Gastrocnemius medialis (tissue), 4 donors: Measurements from ENCODE around the gene LAMTOR2. TPM values are rescaled to one million over a fixed set of nuclear protein-coding genes. Genes with fewer than 3 reads are reported as not detected.

Experiments used
- ATAC-seq, 2 donors: fragments of 150-250 bp; one replicate each; pipeline ENCODE4 v1.9.1; 2016
- DNase-seq, 2 donors: peaks; one replicate each; pipeline ENCODE4 v3.0.0-alpha.2; 2019
- H3K27ac ChIP-seq, 4 donors: fragments of 200-600 bp; sonication (generic); 1 replicate in 1 of 4; 2 replicates in 3 of 4; pipeline ENCODE4 v1.5.1; 2016 to 2018; ENCODE audit warnings: mild to moderate bottlenecking in 2 of 4, moderate library complexity in 1 of 4
- H3K27me3 ChIP-seq, 3 donors: fragments of 200-600 bp; sonication (generic) in 2 of 3; 1 replicate in 1 of 3; 2 replicates in 2 of 3; pipeline versions ENCODE4 v1.5.1 to v1.6.0; 2016 to 2019; ENCODE audit warnings: mild to moderate bottlenecking in 1 of 3, moderate library complexity in 1 of 3
- H3K36me3 ChIP-seq, 2 donors: fragments of 200-600 bp; sonication (generic) in 1 of 2; one replicate each; pipeline ENCODE4 v1.5.1; 2017 to 2018
- H3K4me1 ChIP-seq, 2 donors: fragments of 200-600 bp; sonication (generic) in 1 of 2; one replicate each; pipeline ENCODE4 v1.5.1; 2016 to 2017; ENCODE audit warnings: mild to moderate bottlenecking in 2 of 2
- H3K4me3 ChIP-seq, 4 donors: fragments of 200-600 bp; sonication (generic) in 3 of 4; 1 replicate in 1 of 4; 2 replicates in 3 of 4; pipeline ENCODE4 v1.5.1; 2016 to 2019; ENCODE audit warnings: mild to moderate bottlenecking in 2 of 4
- H3K9me3 ChIP-seq, 3 donors: fragments of 200-600 bp; sonication (generic) in 2 of 3; 1 replicate in 1 of 3; 2 replicates in 2 of 3; pipeline ENCODE4 v1.5.1; 2016 to 2019
- POLR2A ChIP-seq, 2 donors: fragments of 450-650 bp; IDR thresholded peaks; one replicate each; pipeline ENCODE4 v1.6.1; 2017; ENCODE audit warnings: antibody characterized with exemption in 2 of 2, mild to moderate bottlenecking in 2 of 2, moderate library complexity in 2 of 2
- in situ Hi-C, 4 donors: fragments of 200-750 bp; cut with MboI; loops; one replicate each; pipeline versions ENCODE4 v1.15.0 to v1.8.0; 2017; ENCODE audit warnings: low sequenced_read_pairs in 4 of 4
- intact Hi-C: fragments of 100-400 bp; cut with DNase I; formaldehyde crosslinking; loops from one replicate; pipeline ENCODE4 v1.15.1; 2023; ENCODE audit warnings: low total_unique reads
- total RNA-seq, 4 donors: library from RNA; depleted of rRNA; stranded (reverse); fragments of >200 nt; gene quantifications; one replicate each; pipeline versions ENCODE4 v1.1.0 to v1.2.3, GENCODE V29; 2016
- TF ChIP-seq, protein P1 (sequence below), 5 experiments: fragments of 450-650 bp in 3 of 5; fragments of 200-600 bp in 2 of 5; sonication (generic) in 2 of 5; IDR thresholded peaks in 4 of 5; conservative IDR thresholded peaks in 1 of 5; 1 replicate in 4 of 5; 2 replicates in 1 of 5; pipeline ENCODE4 v1.5.1; 2016 to 2019; ENCODE audit warnings: antibody characterized with exemption in 5 of 5, mild to moderate bottlenecking in 3 of 5, moderate library complexity in 3 of 5

Gene LAMTOR2
- total RNA-seq, 4 donors from 2014 or later, result 51.5 to 82.7 (median 72.6) TPM

DNA sequence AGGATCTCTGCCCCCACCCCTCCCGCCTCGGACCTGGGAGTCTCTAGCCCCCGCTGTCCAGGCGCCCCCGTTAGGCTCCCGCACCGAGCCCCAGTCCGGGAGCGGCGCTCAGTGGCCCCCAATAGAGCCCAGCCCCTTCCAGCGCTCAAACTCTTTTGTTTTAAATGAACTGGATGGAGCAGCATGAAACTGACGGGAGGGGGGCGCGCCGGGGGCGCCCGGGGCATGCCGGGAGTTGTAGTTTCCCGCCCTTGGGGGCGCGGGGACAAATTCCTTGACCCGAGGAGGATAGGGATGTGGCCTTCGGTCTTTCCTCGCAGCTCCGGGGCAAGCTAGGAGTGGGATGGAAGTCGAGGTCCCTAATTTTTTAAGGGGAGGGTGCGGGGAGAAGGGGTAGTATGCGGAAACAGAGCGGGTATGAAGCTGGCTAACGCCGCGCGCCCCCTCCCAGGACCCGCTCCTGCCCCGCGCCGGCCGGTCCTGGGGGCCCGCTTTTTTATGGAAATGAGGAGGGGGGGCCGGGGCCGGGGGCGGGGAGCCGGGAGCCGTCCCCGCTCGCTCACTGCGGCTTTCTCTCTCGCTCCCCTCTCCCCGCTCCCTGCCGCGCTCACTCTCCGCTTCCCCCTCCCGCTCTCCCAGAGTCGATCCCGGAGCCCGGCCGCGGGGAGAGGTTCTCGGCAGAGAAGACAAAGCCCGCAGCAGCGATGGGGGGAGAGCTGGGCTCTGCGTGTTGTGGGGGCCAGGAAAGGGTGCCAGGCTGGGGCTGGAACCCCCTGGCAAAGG, 27.9 kb downstream of the LAMTOR2 start, which contains the start of gene MEX3A:
TSS of gene MEX3A (minus strand) at position 157 of the 783 bp plus-strand sequence. CDS start 467 bp downstream, outside the sequence.
- peaks cover 3 to 14% of the 10 kb centered on the region in 2 donors for H3K4me1 ChIP-seq
- peak in 1 of 2 donors; percentile 50 for DNase-seq
- no peaks in the 10 kb centered on the region for H3K9me3 ChIP-seq
- ATAC-seq, result peak; percentile 76 to 80
- in situ Hi-C loops, result no loop called here
- peak within 1 kb of the TSS; percentile 81 to 95 (median 87) for H3K4me3 ChIP-seq
- H3K27me3 ChIP-seq, result peaks cover 0 to 5% (median 0%) of the 10 kb centered on the region in 3 donors
- intact Hi-C loops, result no loop called here
- TF ChIP-seq, protein P1, sequence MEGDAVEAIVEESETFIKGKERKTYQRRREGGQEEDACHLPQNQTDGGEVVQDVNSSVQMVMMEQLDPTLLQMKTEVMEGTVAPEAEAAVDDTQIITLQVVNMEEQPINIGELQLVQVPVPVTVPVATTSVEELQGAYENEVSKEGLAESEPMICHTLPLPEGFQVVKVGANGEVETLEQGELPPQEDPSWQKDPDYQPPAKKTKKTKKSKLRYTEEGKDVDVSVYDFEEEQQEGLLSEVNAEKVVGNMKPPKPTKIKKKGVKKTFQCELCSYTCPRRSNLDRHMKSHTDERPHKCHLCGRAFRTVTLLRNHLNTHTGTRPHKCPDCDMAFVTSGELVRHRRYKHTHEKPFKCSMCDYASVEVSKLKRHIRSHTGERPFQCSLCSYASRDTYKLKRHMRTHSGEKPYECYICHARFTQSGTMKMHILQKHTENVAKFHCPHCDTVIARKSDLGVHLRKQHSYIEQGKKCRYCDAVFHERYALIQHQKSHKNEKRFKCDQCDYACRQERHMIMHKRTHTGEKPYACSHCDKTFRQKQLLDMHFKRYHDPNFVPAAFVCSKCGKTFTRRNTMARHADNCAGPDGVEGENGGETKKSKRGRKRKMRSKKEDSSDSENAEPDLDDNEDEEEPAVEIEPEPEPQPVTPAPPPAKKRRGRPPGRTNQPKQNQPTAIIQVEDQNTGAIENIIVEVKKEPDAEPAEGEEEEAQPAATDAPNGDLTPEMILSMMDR (IDR thresholded peaks at IDR 0.05 in 4 of 5, conservative IDR thresholded peaks at IDR 0.05 in 1 of 5), result no peak
- no peak for TF ChIP-seq POLR2A (IDR thresholded peaks at IDR 0.05)
- no peaks in the 10 kb centered on the region for H3K36me3 ChIP-seq
- H3K27ac ChIP-seq, result peak within 1 kb of the TSS in 3 of 4 donors; percentile 40 to 65 (median 57)

- Histone ChIP-seq H3K27me3 (peaks cover 0 to 5% (median 0%) of the 10 kb centered on the region in 3 donors), H3K4me3 (no peak overlapping the region), H3K27ac (no peak overlapping the region), H3K36me3 (no peaks in the 10 kb centered on the region), H3K4me1 (peaks cover 3 to 14% of the 10 kb centered on the region in 2 donors), H3K9me3 (no peaks in the 10 kb centered on the region)
- intact Hi-C loops (no loop called here), in situ Hi-C loops (no loop called here)
- TF ChIP-seq, protein P1 (IDR thresholded peaks at IDR 0.05 in 4 of 5, conservative IDR thresholded peaks at IDR 0.05 in 1 of 5), result no peak
- TF ChIP-seq POLR2A (IDR thresholded peaks at IDR 0.05), result no peak
- no peak for ATAC-seq
- no peak for DNase-seq
Measured at GRCh38 chr1:156083800-156084790, 29.5 kb downstream of the LAMTOR2 start.

GRCh38 chr1:156086256-156086662, 31.7 kb downstream of the LAMTOR2 start:
- intact Hi-C loops, result no loop called here
- Histone ChIP-seq H3K9me3 (no peaks in the 10 kb centered on the region), H3K27ac (no peak overlapping the region), H3K36me3 (no peaks in the 10 kb centered on the region), H3K4me1 (peaks cover 3 to 14% of the 10 kb centered on the region in 2 donors), H3K4me3 (no peak overlapping the region), H3K27me3 (peaks cover 0 to under 1% (median 0%) of the 10 kb centered on the region in 3 donors)
- ATAC-seq (no peak), DNase-seq (no peak)
- in situ Hi-C loops, result loop anchor here in 1 of 4 donors (5.0 kb wide), 1 partner anchor 141 kb away; no protein-coding TSS in a partner anchor
- TF ChIP-seq, protein P1 (IDR thresholded peaks at IDR 0.05 in 4 of 5, conservative IDR thresholded peaks at IDR 0.05 in 1 of 5), result no peak

- no peaks in the 10 kb centered on the region for H3K4me1 ChIP-seq
- no peaks in the 10 kb centered on the region for H3K9me3 ChIP-seq
- intact Hi-C loops (loop anchor here (1.0 kb wide), 1 partner anchor 136 kb away; no protein-coding TSS in a partner anchor), in situ Hi-C loops (loop anchor here (5.0 kb wide), 3 partner anchors 43 to 138 kb away; no protein-coding TSS in a partner anchor)
- no peak for ATAC-seq
- no peak for DNase-seq
- no peaks in the 10 kb centered on the region for H3K36me3 ChIP-seq
- TF ChIP-seq POLR2A (IDR thresholded peaks at IDR 0.05), result no peak
- TF ChIP-seq, protein P1 (IDR thresholded peaks at IDR 0.05 in 4 of 5, conservative IDR thresholded peaks at IDR 0.05 in 1 of 5), result no peak
- H3K4me3 ChIP-seq, result no peak overlapping the region
- H3K27me3 ChIP-seq, result no peaks in the 10 kb centered on the region
- H3K27ac ChIP-seq, result no peak overlapping the region
Measured at GRCh38 chr1:156089704-156090103, 35.1 kb downstream of the LAMTOR2 start.
